CD4-positive, CD25-positive, alpha-beta regulatory T cell (primary cell): Measurements from ENCODE around the gene EPHB1. TPM values are rescaled to one million over a fixed set of nuclear protein-coding genes. Genes with fewer than 3 reads are reported as not detected.

Experiments used
- ATAC-seq, 2 donors: fragments of 150-1000 bp; cut with Tn5 transposase; one replicate each; pipeline ENCODE4 v1.10.0; 2021; ENCODE audit warnings: low read depth in 2 of 2, moderate number of reproducible peaks in 2 of 2, moderate library complexity in 1 of 2
- DNase-seq, 3 donors: peaks; one replicate each; pipeline versions ENCODE4 v3.0.0 to v3.0.0-alpha.2; 2012 to 2022; ENCODE audit warnings: mixed read lengths in 1 of 3
- H3K27ac ChIP-seq: one replicate; pipeline ENCODE4 v1.7.0; 2013; ENCODE audit warnings: mild to moderate bottlenecking, low read length; ENCODE audit not compliant: insufficient read depth, poor library complexity, severe bottlenecking
- H3K27me3 ChIP-seq: one replicate; pipeline ENCODE4 v1.7.0; 2013; ENCODE audit warnings: low read length; ENCODE audit not compliant: control insufficient read depth, insufficient read depth
- H3K36me3 ChIP-seq: one replicate; pipeline ENCODE4 v1.7.0; 2013; ENCODE audit warnings: mild to moderate bottlenecking, low read length, moderate library complexity; ENCODE audit not compliant: control insufficient read depth, insufficient read depth
- H3K4me1 ChIP-seq: 2 replicates; pipeline ENCODE4 v1.7.0; 2013; ENCODE audit warnings: mild to moderate bottlenecking, low read length; ENCODE audit not compliant: insufficient read depth, control insufficient read depth, poor library complexity, severe bottlenecking
- H3K4me3 ChIP-seq: one replicate; pipeline ENCODE4 v1.7.0; 2013; ENCODE audit warnings: low read depth, mild to moderate bottlenecking, low read length, moderate library complexity
- H3K9me3 ChIP-seq, 2 experiments: 1 replicate in 1 of 2; 2 replicates in 1 of 2; pipeline ENCODE4 v1.7.0; 2013; ENCODE audit warnings: low read length in 2 of 2, mild to moderate bottlenecking in 1 of 2, moderate library complexity in 1 of 2; ENCODE audit not compliant: control insufficient read depth in 2 of 2
- H3K27ac Mint-ChIP-seq, 3 donors: one replicate each; pipeline ENCODE4 v1.8.0; 2020 to 2022; ENCODE audit warnings: mild to moderate bottlenecking in 3 of 3, mixed read lengths in 3 of 3, moderate library complexity in 2 of 3
- H3K27me3 Mint-ChIP-seq: one replicate; pipeline ENCODE4 v1.8.0; 2022; ENCODE audit warnings: mild to moderate bottlenecking, mixed read lengths
- H3K36me3 Mint-ChIP-seq: one replicate; pipeline ENCODE4 v1.8.0; 2020; ENCODE audit warnings: mixed read lengths
- H3K4me1 Mint-ChIP-seq, 4 donors: one replicate each; pipeline ENCODE4 v1.8.0; 2020 to 2022; ENCODE audit warnings: mixed read lengths in 4 of 4, mild to moderate bottlenecking in 1 of 4
- H3K4me3 Mint-ChIP-seq, 4 donors: one replicate each; pipeline ENCODE4 v1.8.0; 2020 to 2022; ENCODE audit warnings: mild to moderate bottlenecking in 4 of 4, mixed read lengths in 4 of 4, moderate library complexity in 3 of 4
- H3K9me3 Mint-ChIP-seq, 7 donors: one replicate each; pipeline ENCODE4 v1.8.0; 2020 to 2022; ENCODE audit warnings: mixed read lengths in 7 of 7, mild to moderate bottlenecking in 3 of 7, moderate library complexity in 2 of 7
- polyA plus RNA-seq, 4 donors: library from polyadenylated mRNA; unstranded; fragments of 300-500 nt; fragmentation: Illumina TruSeq; gene quantifications; one replicate each; pipeline ENCODE4 v1.2.3, GENCODE V29; 2021
- total RNA-seq: library from RNA; stranded (reverse); gene quantifications from one replicate; pipeline ENCODE4 v1.2.3, GENCODE V29; 2022

EPHB1 gene
- total and polyA plus RNA-seq, 5 donors from 2014 or later: 0.32 to 2.1 (median 0.84) TPM

DNA sequence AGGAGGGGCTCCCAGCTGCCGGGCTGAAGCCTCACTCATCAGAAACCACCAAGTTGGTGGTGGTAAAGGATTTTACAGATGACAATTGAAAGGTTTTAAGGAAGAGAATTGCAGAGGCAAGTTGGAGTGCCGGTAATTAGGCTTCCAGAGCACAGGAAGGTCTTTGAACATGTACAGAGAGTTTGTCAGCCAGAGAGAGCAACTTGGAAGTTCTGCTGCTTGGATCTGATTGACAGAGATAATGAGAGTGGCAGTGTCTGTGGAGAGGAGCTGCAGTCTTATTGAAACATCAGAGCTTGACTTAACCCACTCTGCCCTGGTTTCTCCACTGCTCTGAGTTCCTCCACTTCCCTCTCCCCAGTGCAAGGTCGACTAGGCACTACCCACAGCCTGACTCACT is 448.6 kb downstream of the EPHB1 start:
- Mint-ChIP-seq H3K9me3 (peaks cover 0 to 4% (median 1%) of the 10 kb centered on the region in 7 donors), H3K27ac (peak overlapping the region in 1 of 3 donors; percentile 15), H3K36me3 (no peaks in the 10 kb centered on the region), H3K27me3 (no peaks in the 10 kb centered on the region), H3K4me3 (no peak overlapping the region), H3K4me1 (no peaks in the 10 kb centered on the region)
- H3K4me1 ChIP-seq: no peaks in the 10 kb centered on the region
- H3K9me3 ChIP-seq: no peaks in the 10 kb centered on the region
- ATAC-seq (no peak), DNase-seq (no peak)
- H3K36me3 ChIP-seq: no peaks in the 10 kb centered on the region
- H3K27me3 ChIP-seq: no peaks in the 10 kb centered on the region
- no peak overlapping the region for H3K27ac ChIP-seq
- no peak overlapping the region for H3K4me3 ChIP-seq

DNA sequence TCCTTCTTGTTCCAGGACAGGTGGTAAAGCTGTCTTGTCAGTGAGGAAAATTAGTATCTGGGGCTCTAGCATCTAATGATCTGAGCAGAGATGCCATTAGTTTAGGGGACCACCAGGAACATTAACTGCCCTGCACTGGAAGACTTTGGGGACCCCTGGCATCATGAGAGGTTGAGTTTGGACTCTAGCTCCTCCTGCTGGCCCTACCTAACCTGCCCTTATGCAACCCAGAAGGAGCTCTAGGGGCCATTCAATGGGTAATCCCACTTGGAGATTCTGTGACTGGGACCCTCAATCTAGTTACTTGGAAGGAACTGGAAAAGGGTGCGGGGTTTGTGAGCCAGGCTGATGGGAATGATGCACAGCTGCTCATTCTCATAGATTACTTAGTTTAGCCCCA is 451.0 kb downstream of the EPHB1 start:
- Mint-ChIP-seq H3K9me3 (peaks cover 0 to 3% (median 1%) of the 10 kb centered on the region in 7 donors), H3K36me3 (no peaks in the 10 kb centered on the region), H3K4me3 (no peak overlapping the region), H3K27me3 (no peaks in the 10 kb centered on the region), H3K4me1 (no peaks in the 10 kb centered on the region), H3K27ac (no peak overlapping the region)
- Histone ChIP-seq H3K9me3 (no peaks in the 10 kb centered on the region), H3K27ac (no peak overlapping the region), H3K27me3 (no peaks in the 10 kb centered on the region), H3K4me3 (no peak overlapping the region), H3K4me1 (no peaks in the 10 kb centered on the region), H3K36me3 (no peaks in the 10 kb centered on the region)
- DNase-seq: no peak
- no peak for ATAC-seq

DNA sequence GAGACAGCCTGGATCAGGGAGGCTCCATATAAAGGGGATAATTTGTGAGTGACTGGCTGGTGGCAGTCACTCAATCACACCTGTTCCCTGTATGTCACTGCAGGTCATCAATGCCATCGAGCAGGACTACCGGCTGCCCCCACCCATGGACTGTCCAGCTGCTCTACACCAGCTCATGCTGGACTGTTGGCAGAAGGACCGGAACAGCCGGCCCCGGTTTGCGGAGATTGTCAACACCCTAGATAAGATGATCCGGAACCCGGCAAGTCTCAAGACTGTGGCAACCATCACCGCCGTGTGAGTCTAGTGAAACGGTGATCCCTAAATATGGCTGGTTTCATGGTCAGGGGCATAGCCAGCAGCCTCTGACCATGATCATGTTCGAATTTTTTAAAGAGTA is 453.2 kb downstream of the EPHB1 start:
- no peak overlapping the region for H3K4me3 Mint-ChIP-seq
- no peaks in the 10 kb centered on the region for H3K27me3 ChIP-seq
- peaks cover 0 to 2% (median 0%) of the 10 kb centered on the region in 4 donors for H3K4me1 Mint-ChIP-seq
- ATAC-seq: no peak
- no peaks in the 10 kb centered on the region for H3K9me3 ChIP-seq
- peak overlapping the region in 1 of 3 donors; percentile 26 for H3K27ac Mint-ChIP-seq
- no peak for DNase-seq
- H3K27me3 Mint-ChIP-seq: no peaks in the 10 kb centered on the region
- H3K4me3 ChIP-seq: no peak overlapping the region
- no peaks in the 10 kb centered on the region for H3K36me3 Mint-ChIP-seq
- H3K27ac ChIP-seq: no peak overlapping the region
- peaks cover 0 to 3% (median 1%) of the 10 kb centered on the region in 7 donors for H3K9me3 Mint-ChIP-seq
- H3K36me3 ChIP-seq: no peaks in the 10 kb centered on the region
- H3K4me1 ChIP-seq: no peaks in the 10 kb centered on the region

DNA sequence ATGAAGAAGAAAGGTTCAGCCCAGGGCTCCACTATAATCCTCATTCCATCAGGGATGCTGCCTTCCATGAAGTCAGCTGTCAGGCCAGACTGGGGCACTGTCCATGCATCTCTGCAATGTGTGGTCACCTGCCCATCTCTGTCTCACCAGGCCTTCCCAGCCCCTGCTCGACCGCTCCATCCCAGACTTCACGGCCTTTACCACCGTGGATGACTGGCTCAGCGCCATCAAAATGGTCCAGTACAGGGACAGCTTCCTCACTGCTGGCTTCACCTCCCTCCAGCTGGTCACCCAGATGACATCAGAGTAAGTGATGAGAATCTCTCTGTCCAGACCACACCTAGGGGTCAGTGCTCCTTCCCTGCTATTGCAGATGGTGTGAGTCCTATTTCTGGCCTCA is 454.1 kb downstream of the EPHB1 start:
- Mint-ChIP-seq H3K27ac (no peak overlapping the region), H3K4me3 (no peak overlapping the region), H3K27me3 (no peaks in the 10 kb centered on the region), H3K36me3 (no peaks in the 10 kb centered on the region), H3K9me3 (peaks cover 0 to 3% (median 1%) of the 10 kb centered on the region in 7 donors), H3K4me1 (peaks cover 0 to 2% (median 0%) of the 10 kb centered on the region in 4 donors)
- no peaks in the 10 kb centered on the region for H3K27me3 ChIP-seq
- H3K9me3 ChIP-seq: no peaks in the 10 kb centered on the region
- DNase-seq (no peak), ATAC-seq (no peak)
- no peak overlapping the region for H3K4me3 ChIP-seq
- no peaks in the 10 kb centered on the region for H3K36me3 ChIP-seq
- H3K27ac ChIP-seq: no peak overlapping the region
- no peaks in the 10 kb centered on the region for H3K4me1 ChIP-seq

DNA sequence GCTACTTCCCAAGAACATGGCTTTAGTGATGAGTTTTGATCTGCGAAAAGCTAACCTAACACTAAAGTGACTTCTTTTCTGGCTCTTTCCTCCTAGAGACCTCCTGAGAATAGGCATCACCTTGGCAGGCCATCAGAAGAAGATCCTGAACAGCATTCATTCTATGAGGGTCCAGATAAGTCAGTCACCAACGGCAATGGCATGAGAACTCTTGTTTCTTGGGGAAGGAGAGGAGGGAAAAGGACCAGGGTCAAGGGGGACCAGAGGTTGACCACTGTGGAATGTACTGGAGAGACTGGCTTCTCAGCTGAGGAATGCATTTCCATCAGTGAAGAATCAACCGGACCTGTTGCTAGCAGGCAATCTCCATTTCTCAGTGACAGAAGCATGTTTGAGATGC is 463.9 kb downstream of the EPHB1 start:
- H3K27ac Mint-ChIP-seq: no peak overlapping the region
- DNase-seq (no peak), ATAC-seq (no peak)
- H3K27me3 ChIP-seq: no peaks in the 10 kb centered on the region
- H3K4me1 ChIP-seq: no peaks in the 10 kb centered on the region
- H3K4me3 Mint-ChIP-seq: no peak overlapping the region
- no peak overlapping the region for H3K4me3 ChIP-seq
- H3K4me1 Mint-ChIP-seq: no peaks in the 10 kb centered on the region
- no peaks in the 10 kb centered on the region for H3K27me3 Mint-ChIP-seq
- no peaks in the 10 kb centered on the region for H3K9me3 ChIP-seq
- no peak overlapping the region for H3K27ac ChIP-seq
- no peaks in the 10 kb centered on the region for H3K36me3 ChIP-seq
- H3K9me3 Mint-ChIP-seq: peaks cover 0 to 6% (median 0%) of the 10 kb centered on the region in 7 donors
- no peaks in the 10 kb centered on the region for H3K36me3 Mint-ChIP-seq

DNA sequence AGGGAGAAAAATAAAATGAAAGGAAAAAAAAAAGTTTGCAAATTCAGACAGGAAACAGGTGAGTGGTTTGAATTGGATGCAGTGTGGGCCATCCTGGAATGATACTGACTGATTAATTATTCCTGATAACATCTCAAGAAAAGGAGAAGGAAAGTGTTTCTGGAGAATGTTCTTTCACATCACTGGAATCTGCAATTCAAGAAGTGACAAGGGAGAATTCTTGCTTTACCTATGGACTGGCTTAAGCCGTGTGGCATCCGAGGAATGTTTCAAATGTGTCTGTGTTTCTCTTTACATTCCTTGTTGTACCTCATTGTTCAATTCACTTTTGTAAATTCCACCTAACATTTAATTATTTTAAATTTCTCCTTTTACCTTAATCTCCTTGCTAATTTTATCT is 465.0 kb downstream of the EPHB1 start:
- H3K4me1 Mint-ChIP-seq: no peaks in the 10 kb centered on the region
- no peaks in the 10 kb centered on the region for H3K27me3 Mint-ChIP-seq
- no peak overlapping the region for H3K27ac ChIP-seq
- H3K36me3 ChIP-seq: no peaks in the 10 kb centered on the region
- H3K4me1 ChIP-seq: no peaks in the 10 kb centered on the region
- no peaks in the 10 kb centered on the region for H3K9me3 ChIP-seq
- no peak overlapping the region for H3K4me3 ChIP-seq
- DNase-seq: no peak
- ATAC-seq: no peak
- no peaks in the 10 kb centered on the region for H3K36me3 Mint-ChIP-seq
- H3K27ac Mint-ChIP-seq: no peak overlapping the region
- H3K27me3 ChIP-seq: no peaks in the 10 kb centered on the region
- H3K9me3 Mint-ChIP-seq: peaks cover 0 to 6% (median 0%) of the 10 kb centered on the region in 7 donors
- H3K4me3 Mint-ChIP-seq: no peak overlapping the region

DNA sequence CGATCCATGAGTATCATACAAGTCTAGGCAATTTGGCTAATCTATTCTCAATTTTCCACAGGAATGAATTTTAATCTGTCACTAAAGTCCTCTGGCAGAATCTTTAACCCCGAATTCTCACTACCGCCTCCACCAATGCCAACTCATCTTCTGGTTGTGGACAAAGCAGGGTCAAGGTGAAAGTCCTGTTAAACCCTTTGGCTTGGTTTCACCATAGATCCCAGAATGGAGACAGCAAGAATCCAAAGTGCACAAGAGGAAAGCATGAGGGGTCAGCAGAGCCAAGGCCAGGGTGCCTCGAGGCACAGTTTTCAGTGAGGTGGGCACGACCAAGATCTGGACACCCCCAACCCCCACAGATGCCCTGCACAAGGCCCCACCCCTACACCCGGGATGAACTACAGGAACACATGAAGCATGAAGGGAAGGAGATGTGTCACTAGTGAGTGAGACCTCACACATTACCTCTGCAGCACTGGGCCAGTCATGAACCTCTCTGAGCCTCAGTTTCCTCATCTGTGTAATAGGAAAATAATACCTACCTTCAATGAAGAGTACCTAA is 466.2 kb downstream of the EPHB1 start:
- Histone ChIP-seq H3K9me3 (no peaks in the 10 kb centered on the region), H3K4me3 (no peak overlapping the region), H3K27me3 (no peaks in the 10 kb centered on the region), H3K36me3 (no peaks in the 10 kb centered on the region), H3K27ac (no peak overlapping the region), H3K4me1 (no peaks in the 10 kb centered on the region)
- Mint-ChIP-seq H3K4me3 (no peak overlapping the region), H3K27me3 (no peaks in the 10 kb centered on the region), H3K36me3 (no peaks in the 10 kb centered on the region), H3K4me1 (no peaks in the 10 kb centered on the region), H3K27ac (no peak overlapping the region), H3K9me3 (peaks cover 0 to 6% (median 0%) of the 10 kb centered on the region in 7 donors)
- DNase-seq: no peak
- ATAC-seq: no peak

DNA sequence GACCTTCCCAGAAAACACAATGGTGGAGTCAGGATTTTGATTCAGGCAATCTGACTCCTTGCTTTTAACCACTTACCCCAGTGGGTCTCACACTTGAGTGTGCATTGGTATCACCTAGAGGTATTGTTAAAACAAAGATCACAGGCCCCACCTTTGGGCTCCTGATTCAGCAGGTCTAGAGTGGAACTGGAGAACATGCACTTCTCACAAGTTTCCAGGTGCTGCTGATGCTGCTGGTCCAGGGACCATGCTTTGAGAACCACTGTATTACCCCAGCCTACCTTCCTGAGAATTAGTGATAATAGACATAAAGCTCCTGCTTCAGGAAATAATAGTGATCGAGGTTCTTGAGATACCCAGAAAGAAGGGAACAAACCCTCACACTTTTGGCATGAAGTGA is 466.9 kb downstream of the EPHB1 start:
- H3K36me3 ChIP-seq: no peaks in the 10 kb centered on the region
- H3K9me3 ChIP-seq: no peaks in the 10 kb centered on the region
- no peak overlapping the region for H3K4me3 Mint-ChIP-seq
- no peak for ATAC-seq
- peaks cover 0 to 6% (median 0%) of the 10 kb centered on the region in 7 donors for H3K9me3 Mint-ChIP-seq
- H3K27ac ChIP-seq: no peak overlapping the region
- no peaks in the 10 kb centered on the region for H3K4me1 Mint-ChIP-seq
- DNase-seq: no peak
- no peak overlapping the region for H3K27ac Mint-ChIP-seq
- H3K36me3 Mint-ChIP-seq: no peaks in the 10 kb centered on the region
- H3K27me3 Mint-ChIP-seq: no peaks in the 10 kb centered on the region
- no peaks in the 10 kb centered on the region for H3K4me1 ChIP-seq
- no peak overlapping the region for H3K4me3 ChIP-seq
- no peaks in the 10 kb centered on the region for H3K27me3 ChIP-seq
